HG03139 (cell line): Measurements from ENCODE around the gene ACTL10.

Source experiments
- ATAC-seq: cut with Tn5 transposase; IDR thresholded peaks from one replicate; pipeline ENCODE4 v1.9.1; 2021; ENCODE audit not compliant: unreplicated experiment

The ACTL10 gene

DNA sequence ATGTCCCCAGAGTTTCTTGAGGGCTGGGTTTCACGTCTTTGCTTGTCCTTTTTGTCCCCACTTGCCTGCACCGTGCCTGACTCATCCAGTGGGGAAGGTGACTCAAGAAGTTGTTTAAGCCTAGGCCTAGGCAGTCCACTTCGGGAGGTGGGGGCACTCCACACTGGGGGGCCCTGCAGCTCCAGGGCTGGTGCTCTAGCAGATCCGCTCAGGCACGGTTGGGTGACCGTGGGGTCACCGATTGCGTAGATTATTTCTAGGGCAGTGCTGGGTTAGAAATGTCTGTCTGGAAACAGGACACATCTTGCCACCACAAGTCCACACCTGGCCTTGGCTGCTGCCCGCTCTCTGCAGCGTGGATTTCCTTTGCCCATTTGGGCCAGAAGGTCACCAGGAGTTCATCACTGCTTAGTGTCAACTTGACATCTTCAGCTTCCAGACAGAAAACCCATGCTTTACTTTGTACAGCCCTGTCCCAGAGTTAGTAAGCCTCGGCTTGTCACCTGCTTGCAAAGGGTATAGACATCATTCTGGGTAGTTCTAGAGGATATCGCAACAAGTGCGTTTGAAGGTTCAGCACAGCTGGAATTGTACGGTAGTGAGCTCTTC is 18.2 kb upstream of the ACTL10 start:
- no peak for ATAC-seq

DNA sequence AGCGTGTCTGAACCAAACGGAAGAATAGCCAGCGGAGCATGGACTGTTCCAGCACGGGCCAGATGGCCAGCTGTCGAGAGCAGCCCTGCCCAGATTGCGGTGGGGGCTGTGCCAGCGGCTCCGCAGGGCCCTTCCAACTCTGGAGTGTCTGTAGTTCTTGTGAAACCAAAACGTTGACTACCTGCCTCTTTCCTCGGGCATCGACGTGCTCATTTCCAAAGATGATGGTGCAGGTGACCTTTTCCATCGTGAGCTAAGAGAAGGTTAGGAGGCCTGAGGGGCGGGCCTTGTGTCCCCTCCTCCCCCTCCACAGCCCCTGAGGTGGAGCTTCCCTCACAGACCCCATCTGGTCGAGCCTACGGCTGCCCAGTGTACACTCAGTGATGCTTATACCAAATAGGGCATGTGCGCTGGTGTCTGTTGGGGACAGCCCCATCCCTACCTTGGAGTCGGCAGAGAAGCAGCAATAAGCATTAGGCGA is 17.5 kb upstream of the ACTL10 start:
- ATAC-seq: no peak

DNA sequence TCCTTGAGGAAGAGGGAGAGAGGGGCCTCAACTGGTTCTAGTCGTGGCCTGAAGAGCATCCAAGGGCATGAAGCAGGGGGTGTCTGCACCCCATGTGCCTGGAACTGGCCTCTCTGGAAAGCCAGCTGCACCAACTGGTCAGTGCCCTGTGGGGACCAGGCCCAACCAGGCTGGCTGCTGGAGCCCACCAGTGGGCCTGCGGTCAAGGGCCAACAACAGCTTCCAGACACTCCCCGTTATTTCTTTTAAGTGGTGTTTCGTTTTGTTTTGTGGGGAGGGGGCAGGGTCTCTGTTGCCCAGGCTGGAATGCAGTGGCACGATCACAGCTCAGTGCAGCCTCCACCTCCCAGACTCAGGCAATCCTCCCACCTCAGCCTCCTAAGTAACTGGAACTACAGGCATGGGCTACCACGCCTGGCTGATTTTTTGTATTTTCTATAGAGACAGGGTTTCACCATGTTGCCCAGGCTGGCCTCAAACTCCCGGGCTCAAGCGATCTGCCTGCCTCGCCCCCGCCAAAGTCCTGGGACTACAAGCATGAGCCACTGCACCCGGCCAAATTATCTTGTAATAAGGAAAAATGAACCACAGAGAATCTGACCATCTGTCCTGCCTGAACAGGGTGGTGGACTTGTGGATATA is 16.5 kb upstream of the ACTL10 start:
- no peak for ATAC-seq

DNA sequence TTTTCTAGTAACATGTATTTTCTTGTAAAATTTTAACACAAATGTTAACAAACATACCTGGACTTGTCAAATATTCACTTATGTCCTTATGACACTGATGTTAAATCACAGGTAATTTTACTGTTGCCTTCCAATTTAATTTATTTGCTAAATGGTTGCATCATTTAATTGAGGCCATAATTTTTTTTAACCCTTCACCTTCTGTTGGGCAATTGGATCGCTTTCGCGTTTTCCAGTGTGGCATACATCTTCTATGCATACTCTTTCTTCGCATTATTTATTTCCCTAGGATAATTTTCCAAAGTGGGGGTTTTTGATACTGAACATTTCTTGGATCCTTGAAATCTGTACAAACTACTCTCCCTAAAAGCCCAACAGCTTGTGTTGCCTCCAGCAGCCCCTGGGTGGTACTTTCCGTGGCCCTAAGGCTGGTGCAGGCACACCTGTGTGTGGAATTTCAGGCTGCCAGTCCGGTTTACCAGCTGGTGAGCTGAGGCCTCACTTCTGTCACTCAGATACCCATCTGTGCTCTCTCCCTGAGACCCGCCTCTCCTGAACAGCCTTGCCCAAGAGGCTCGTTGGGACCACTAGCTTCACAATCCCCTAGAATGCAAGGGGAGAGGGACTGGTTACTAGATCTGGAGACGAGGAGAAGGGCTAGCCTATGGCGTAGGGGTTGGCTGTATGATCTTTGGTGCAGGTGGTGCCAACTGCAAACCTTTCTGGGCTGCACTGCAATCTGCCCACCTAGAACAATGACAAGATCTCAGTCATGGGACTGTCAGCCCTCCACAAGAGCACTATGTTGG is 15.8 kb upstream of the ACTL10 start:
- no peak for ATAC-seq

DNA sequence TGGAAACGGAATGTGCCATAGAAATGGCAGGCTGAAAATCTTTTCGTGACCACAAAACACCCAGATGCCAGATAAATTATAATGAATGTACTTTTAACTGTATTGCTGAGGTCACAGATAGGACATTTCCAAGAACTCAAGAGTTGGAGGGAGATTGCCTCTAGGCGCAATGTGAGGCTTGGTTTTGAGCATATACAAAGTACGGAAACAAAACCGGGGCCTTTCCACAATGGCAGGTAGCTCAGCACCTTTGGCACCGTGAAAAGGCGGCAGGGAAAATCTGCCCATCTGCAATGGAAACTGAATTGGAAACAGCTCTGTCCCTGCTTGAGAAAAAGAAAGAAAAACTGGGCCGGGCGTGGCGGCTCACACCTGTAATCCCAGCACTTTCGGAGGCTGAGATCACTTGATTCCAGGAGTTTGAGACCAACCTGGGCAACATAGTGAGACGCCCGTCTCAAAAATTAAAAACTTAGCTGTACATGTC is 15.1 kb upstream of the ACTL10 start:
- ATAC-seq: no peak

DNA sequence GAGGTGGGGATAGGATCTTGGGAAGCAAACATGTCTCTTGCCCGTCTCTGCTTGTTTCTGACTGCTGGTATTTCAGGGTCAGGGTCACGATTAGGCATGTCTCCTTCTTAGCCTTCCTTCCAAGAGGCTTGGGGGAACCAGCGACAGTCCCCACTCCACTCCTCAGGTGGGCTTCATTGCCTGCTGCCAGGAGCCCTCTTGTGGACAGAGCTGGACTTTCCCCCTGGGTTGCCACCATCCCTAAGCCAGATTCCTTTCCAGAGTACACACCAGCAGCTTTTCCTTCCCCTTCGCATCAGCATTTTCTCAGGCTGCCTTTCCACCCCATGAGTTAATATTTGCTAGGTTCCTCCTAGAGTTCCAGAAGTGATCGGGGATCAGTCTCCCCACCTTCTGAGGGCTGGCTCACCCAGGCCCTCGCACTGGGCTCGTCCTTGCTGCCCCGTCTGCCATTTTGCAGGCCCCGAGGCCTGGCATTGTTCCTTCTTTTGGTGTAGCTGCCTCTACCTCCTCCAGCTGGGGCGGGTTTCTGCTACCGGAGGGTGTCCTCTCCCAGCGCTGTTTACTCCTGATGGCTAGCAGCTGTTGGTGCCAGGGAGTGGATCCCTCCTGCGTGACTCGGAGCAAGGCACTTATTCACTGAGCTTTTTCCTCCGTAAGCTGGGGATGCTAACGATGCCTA is 13.4 kb upstream of the ACTL10 start:
- ATAC-seq: no peak

DNA sequence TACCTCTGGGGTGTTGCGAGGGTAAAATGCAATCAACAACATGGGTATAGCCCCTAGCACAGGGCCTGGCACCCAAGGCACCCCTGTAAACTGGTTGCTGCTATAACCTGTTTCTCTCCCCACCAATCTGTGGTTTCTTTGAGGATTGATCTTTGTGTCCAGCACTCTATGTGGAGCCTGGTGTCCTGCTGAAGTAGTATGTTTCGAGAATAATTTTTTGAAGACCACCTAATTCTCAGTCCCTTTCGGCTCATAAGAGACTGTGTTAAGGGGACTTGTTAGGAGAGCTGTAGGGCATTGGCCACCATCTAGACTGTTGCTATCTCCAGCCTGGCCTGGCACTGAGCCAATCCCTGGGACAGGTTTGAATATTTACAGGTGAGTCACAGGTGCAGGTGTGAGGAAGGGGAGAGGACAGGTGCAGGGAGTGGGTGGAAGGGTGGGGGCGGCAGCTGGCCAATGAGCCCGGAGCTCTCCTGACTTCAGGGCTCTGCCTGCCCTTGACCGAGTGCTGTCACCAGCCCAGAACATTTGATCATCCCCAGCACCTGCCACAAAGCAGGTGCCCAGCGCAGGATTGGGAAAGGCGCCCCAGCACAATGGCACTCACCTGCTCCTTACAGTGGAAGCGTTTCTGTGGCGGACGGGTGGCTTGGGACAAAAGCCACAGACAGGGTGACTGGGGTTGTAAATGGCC is 12.7 kb upstream of the ACTL10 start:
- no peak for ATAC-seq

DNA sequence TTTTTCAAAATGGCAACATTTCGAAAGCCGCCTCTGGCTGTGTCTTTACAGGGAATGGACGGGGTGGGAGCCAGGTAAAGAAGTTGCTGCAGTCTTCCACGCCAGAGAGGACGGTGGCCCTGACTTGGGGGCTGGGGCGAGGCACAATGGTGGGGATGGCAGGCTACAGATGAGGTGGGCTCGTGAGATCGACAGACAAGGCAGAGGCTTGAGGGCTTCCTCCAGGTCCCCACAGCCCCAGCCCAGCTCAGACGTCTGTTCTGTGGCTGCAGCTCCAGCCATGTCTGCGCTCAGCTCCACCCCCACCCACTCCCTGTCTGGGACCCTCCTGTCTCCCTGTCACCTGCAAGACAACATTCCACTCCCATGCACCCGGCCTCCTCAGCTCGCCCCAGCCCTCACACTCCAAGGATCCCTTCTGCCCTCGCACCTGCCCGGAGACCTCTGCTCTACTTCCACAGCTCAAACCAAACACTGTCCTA is 12.0 kb upstream of the ACTL10 start:
- no peak for ATAC-seq

DNA sequence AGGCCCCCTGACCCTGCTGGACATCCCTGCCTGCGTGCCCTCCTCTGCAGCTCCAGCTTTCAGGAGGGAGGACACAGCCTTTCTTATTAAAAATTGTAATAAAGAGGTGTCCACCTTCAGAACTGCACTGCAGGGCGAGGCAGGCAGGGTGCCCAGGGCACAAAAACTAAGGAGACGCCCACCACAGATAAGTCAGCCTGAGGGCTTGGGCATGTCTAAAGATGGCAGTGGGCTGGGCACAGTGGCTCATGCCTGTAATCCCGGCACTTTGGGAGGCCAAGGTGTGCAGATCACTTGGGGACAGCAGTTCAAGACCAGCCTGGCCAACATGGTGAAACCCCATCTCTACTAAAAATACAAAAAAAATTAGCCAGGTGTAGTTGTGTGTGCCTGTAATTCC is 11.6 kb upstream of the ACTL10 start:
- ATAC-seq: no peak

DNA sequence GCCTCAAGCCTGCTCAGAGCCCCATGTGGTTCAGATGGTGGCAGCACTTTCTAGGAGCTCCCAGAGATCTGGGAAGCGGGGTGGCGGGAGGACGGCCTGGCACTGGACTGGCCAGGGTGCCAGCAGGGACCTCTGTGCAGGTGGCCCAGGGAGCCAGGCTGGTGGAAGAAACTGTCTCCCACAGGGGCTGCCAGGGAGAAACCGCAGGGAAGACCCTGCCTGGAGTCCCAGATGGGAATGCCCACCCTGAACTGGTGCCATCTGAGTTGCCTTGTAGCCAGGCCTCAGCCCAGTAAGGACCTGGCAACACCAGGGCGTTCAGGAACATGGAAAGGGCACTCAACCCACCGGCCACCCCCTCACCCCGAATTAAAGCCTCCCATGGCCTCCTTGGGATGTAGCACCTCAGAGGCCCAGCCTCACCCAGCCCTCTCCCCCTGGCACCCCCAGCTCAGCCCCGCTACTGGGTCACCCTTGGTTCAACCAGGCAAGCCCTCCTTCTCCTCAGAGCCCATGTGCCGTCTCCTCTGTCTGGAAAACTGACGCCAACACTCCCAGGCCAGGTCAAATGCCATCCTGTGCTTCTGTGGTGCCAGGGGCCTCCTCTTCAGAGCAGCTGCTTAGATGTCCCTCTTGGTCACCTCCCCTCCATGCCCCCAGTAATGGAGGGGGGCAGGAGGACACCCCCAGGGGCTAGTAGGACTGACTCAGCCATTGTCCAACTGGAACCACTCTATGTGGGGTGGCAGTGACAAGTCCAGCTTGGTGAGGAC is 10.5 kb upstream of the ACTL10 start:
- ATAC-seq: no peak

DNA sequence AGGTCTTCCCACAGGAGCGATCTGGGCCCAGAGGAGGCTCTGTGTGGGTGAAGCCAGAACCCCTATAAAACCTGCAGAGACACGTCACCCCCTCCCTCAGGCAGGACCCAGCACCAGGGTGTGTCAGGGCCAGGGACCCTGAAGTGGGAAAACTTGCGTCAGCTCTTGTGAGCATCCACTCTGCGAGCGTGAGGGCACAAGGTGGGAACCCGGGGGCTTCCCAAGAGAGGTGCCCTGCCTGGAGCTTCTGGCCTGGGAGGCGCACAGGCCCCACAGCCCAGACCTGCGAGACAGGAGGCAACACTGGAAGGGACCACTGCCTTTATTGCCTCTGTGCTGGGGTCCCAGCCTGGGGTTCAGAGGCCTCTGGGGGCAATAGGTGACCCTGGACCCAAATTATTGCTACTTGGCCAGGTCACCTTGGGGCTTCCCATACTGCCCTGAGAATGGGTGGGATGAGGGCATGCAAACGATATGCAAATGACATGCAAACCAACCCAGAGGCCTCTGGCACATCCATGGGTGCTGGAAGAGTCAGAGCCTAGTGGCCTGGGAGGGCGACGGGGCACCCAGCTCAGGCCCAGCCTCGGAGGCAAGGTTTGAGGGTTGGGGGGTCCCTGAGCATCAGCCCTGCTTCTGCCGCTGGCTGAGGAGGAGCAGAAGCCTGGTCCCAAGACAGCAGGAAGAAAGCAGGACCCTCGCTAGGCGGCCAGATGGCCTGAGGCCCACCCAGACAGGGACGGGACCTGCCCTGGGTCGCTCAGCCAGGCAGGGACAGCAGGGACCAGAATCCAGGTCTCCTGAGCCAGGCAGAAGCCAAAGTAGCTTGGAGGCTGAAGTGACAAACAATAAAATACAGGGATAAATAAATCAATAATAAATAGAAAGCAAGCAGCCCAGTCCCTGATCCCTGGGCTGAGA is 9.7 kb upstream of the ACTL10 start:
- ATAC-seq: no peak

DNA sequence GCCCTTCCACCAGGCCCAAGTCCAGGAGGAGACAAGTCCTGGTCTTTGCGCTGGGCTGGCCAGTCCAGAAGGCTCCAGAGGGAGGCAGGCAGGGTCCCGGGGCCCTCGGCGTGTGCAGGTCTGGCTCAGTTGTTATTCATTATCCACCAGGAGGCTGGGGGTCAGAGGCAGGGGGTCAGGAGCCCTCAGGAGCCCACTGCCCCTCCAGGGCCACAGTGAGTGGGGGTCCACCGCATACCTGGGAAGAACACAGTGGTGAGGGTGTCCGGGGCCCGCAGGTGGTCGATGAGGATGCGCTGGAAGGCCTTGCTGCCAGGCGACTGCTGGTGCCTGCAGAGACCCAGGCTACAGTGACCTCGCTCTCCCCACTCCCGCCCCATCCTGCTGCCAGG is 9.0 kb upstream of the ACTL10 start:
- no peak for ATAC-seq

DNA sequence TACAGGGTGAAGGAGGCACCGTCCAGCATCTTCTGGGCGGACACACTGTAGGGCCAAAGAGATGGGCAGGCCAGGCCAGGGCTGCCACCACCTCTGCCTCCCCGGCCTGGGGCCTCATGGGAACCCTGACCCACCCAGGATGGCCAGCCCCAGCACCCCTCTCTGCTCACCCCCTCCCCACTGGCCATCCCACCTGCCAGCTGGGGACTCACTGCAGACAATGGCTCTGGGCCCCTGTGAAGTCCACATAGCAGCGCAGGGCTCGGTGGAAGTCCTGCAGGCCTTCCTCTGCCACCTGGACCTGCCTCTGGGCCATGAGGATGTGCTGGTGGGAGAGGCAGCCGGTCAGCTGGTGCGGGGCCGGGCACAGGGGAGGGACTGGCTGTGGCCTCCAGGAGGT is 8.2 kb upstream of the ACTL10 start:
- ATAC-seq: no peak

DNA sequence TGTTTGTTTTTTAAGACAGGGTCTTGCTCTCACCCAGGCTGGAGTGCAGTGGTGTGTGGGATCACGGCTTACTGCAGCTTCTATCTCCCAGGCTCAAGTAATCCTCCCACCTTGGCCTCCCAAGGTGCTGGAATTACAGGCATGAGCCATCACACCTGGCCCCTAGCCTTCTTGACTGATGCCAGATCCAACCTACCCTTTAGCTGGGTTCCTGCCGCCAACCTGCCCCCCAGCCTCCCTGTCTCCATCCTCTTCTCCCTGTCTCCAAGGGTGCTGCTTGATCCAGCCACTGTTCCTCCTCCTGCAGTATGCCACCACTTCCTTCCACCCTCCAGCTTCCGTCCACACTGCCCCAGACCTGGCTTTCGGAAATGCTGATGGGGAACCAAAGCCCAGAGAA is 7.8 kb upstream of the ACTL10 start:
- no peak for ATAC-seq

DNA sequence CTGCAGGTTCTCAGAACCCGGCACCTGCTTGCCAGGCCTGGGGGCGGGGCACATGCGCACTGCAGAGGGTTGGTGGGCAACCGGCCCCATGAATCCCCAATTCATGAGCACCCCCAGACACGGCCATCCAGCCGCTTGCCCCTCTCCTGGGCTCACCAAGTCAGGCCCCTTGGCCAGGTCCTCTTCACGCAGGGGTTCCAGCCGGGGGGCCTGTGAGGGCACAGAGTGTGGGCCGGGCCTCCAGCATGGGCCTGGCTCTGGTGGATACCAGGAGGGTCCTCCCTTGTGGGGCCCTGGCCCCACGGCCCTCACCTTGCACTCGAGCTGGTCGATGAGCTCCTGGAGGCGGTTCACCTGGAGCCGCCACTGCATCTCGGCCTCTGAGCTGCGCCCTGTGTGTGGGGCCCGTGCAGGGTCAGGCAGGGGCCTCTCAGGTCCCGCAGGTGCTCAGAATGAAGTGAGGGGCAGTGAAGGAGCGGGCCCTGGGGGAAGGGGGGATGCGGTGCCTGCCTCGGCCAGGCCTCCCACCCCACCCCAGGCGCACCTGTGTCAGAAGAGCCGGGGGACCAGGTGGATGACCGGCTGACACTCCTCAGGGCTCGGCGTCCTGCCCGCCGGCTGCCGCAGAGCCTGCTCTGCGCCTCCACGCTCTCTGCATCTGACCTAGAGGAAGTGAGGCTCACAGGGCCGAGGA is 7.3 kb upstream of the ACTL10 start:
- ATAC-seq: no peak

DNA sequence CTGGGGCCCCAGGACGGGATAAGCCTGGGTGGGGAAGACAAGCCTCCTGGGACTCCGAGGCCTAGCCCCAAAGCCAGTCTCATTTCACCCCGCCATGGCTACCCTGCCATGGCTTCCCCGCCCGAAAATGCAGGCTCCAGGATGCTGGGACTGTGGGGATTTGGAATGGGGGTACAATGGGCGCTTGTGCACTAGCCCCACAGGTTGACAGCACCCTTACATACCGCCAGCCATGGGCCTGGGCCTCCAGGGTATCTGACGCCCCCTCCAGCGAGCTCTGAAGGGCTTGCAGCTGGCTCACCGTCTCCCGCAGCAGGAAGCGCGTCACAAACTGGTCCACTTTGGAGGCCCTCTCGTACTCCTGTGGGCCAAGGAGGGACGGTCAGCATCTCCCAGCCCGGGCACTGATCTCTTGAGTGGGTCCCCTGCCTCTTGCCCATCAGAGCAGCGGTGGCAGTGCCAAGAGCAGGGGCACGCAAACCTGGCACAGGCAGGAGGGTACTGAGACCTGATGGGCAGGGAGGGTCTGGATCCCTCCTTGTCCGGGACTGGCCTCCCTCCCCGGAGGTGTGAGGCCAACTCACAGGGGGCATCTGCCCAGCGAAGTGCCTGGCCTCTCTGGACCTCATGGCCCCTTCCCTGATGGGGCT is 6.6 kb upstream of the ACTL10 start:
- no peak for ATAC-seq

DNA sequence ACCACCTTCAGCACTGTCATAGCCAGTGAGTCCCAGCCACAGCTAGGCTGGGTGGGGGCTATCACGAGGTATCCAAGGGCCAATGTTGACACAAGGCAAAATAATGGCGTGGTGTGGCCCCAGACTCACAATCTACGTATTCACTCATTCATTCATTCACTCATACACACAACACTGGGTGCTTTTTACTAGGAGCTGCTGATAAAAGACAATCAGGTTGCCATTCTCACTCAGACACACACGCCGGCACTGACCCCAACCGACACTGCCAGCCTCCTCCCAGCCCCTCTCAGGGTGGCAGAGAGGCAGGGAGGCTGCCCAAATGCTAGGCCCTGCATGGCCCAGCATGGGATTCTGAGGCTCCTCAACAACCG is 6.1 kb upstream of the ACTL10 start:
- no peak for ATAC-seq

DNA sequence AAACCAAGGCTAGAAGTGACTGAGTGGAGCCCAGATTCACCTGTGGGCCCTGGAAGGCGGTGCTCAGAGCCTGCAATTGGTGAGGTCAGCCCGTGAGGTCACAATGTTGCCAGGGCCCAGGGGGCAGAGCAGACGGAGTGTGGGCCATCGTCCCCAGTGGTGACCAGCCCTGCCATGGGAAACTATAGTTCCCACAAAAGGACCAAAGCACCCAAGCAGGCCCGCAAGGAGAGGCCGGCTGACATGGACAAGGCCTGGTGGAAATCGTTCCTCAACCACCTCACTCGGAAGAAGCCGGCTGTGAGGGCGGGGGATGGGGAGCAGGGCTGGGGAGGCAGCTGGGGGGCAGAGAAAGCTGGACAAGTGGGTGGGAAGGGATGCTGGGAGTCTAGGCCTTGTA is 4.6 kb upstream of the ACTL10 start, which contains the start of gene C20orf144:
TSS of gene C20orf144 (plus strand) at position 156 of the 400 bp plus-strand sequence. CDS start at position 175, 19 bp downstream.
- no peak for ATAC-seq
